GM06990 (cell line): ENCODE data around the gene CNGB1.

ENCODE experiments used
- DNase-seq: peaks from one replicate; pipeline ENCODE4 v3.0.0-alpha.2; 2011; ENCODE audit not compliant: insufficient read length; ENCODE audit errors: extremely low read depth
- H3K27me3 ChIP-seq: replicated peaks from 2 replicates; pipeline ENCODE4 v1.6.0; 2011; ENCODE audit warnings: low read length; ENCODE audit not compliant: control insufficient read depth, insufficient read depth
- H3K36me3 ChIP-seq: 2 replicates; pipeline ENCODE4 v1.5.1; 2011; ENCODE audit warnings: low read length; ENCODE audit not compliant: control insufficient read depth, insufficient read depth
- H3K4me3 ChIP-seq: replicated peaks from 2 replicates; pipeline ENCODE4 v1.5.1; 2011; ENCODE audit warnings: low read depth, mild to moderate bottlenecking, control low read depth, low read length
- CTCF ChIP-seq: IDR thresholded peaks from 2 replicates; pipeline ENCODE4 v1.5.1; 2011; ENCODE audit warnings: low read length, control low read depth, mild to moderate bottlenecking, inconsistent platforms; ENCODE audit not compliant: insufficient read depth, poor library complexity, severe bottlenecking

CNGB1 gene

GRCh38 chr16:57977418-57978069 is 6.6 kb upstream of the CNGB1 start:
- no peak for DNase-seq
- H3K4me3 ChIP-seq: no peak overlapping the region
- H3K36me3 ChIP-seq: no peaks in the 10 kb centered on the region
- no peak for TF ChIP-seq CTCF
- no peaks in the 10 kb centered on the region; the same call in 1 of the 2 replicates for H3K27me3 ChIP-seq

- DNase-seq: no peak
- Histone ChIP-seq H3K4me3 (no peak overlapping the region), H3K27me3 (no peaks in the 10 kb centered on the region; the same call in 1 of the 2 replicates), H3K36me3 (no peaks in the 10 kb centered on the region)
- no peak for TF ChIP-seq CTCF
Observed at GRCh38 chr16:57976331-57976796, 5.4 kb upstream of the CNGB1 start.

- H3K4me3 ChIP-seq: no peak overlapping the region
- DNase-seq: no peak
- no peaks in the 10 kb centered on the region; the same call in 1 of the 2 replicates for H3K27me3 ChIP-seq
- no peaks in the 10 kb centered on the region for H3K36me3 ChIP-seq
- TF ChIP-seq CTCF: no peak
Observed at GRCh38 chr16:57972306-57972705, 1.4 kb upstream of the CNGB1 start.

- Histone ChIP-seq H3K36me3 (no peaks in the 10 kb centered on the region), H3K27me3 (no peaks in the 10 kb centered on the region; the same call in 1 of the 2 replicates), H3K4me3 (no peak overlapping the region)
- TF ChIP-seq CTCF: no peak
- DNase-seq: no peak
Observed at GRCh38 chr16:57971848-57972247, 920 bp upstream of the CNGB1 start.

- Histone ChIP-seq H3K4me3 (no peak overlapping the region), H3K36me3 (no peaks in the 10 kb centered on the region), H3K27me3 (no peaks in the 10 kb centered on the region)
- no peak for TF ChIP-seq CTCF
- DNase-seq: no peak
Observed at GRCh38 chr16:57970319-57970718, 609 bp downstream of the CNGB1 start.

GRCh38 chr16:57969451-57970123 is 1.3 kb downstream of the CNGB1 start:
- H3K27me3 ChIP-seq: no peaks in the 10 kb centered on the region
- no peaks in the 10 kb centered on the region for H3K36me3 ChIP-seq
- no peak for DNase-seq
- H3K4me3 ChIP-seq: no peak overlapping the region
- no peak for TF ChIP-seq CTCF
